IPS-11a (cell line): ENCODE results near the gene PTPRT.

Source experiments
- H3K4me3 ChIP-seq: one replicate; pipeline ENCODE4 v1.5.1; 2013; ENCODE audit warnings: low read depth, low read length, control low read depth

Gene PTPRT

DNA sequence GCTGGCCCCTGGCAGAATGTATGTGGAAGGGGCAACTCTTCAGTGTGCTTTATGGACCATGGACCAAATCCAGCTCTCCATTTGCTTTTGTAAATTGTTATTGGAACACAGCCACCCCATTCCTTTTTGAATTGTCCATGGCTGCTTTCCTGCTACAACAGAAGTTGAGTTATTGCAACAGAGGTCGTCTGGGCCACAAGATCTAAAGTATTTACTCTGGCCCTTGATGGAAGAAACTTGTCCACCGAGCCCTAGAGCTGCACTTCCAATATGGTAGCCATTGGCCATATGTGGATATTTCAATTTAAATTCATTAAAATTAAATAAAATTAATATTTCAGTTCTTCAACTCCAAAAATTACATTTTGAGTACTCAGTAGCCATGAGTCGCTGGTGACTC, 543.5 kb downstream of the PTPRT start:
- H3K4me3 ChIP-seq = no peak overlapping the region

DNA sequence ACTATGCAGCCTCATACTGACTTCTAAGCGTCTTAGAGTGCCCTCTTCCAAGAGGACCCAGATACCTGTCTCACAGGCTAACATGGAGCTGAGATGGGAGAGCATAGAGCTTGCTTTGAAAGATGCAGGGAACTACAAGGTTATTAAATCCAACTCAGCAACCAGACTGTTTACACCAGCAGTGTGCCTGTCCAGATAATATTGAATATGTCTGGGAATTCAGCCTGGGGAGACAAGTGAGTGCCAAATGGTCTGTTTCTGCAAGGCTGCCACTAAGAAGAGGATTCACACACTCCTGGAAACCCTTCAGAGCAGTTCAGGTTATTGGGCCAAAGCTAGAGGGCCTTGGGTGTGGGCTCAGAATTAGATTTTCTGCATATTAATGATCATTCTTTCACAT, 547.8 kb downstream of the PTPRT start:
- no peak overlapping the region for H3K4me3 ChIP-seq

DNA sequence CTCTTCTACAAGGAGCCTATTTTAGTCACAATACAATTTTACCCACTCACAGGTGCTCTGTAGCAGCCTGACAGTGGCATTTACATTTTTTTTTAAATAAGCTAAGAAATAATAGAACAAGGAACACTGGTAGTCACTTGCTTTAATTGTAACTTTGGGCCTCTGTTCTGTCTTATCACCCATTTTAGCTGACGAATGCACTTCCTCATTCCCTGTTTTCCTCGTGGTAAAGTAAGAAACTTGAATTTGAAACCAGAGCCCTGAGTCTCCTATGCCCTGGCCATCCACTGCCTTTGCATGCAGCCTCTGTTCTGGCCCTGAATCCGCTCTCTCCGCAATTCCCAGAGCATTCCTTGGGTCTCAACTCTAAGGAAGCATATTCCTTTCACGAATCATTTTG, 550.6 kb downstream of the PTPRT start:
- no peak overlapping the region for H3K4me3 ChIP-seq

DNA sequence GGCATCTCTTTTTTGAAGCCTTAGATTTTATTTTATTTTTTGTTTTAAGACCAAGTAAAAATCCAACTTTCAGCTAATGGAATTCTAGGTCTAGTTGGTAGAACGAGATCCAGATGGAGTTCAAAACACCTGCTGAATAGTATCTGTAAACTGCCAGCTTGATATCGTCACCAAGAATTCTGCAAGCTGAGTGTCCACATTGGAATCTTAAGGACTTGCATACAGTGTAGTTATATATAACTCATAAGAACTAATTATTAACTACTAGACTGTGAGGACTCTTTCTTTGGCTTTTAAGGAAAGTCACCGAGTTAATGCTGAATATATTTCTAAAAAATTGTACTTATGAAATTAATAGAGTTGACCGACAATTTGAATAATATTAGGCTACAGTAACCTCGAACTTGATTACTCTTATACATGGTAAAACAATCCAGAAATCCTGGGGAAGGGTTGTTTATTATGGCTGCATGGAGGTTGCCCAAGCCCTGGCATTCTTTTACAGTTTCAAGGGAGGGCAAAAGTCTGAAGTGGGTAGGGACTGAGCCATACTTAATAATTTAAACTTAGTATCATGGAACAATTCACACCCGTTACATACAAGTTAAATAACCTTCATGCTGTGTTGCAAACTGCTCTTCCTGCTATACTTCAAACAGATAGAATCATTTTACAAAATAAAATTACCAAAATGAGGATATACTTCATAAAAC, 553.9 kb downstream of the PTPRT start:
- no peak overlapping the region for H3K4me3 ChIP-seq

DNA sequence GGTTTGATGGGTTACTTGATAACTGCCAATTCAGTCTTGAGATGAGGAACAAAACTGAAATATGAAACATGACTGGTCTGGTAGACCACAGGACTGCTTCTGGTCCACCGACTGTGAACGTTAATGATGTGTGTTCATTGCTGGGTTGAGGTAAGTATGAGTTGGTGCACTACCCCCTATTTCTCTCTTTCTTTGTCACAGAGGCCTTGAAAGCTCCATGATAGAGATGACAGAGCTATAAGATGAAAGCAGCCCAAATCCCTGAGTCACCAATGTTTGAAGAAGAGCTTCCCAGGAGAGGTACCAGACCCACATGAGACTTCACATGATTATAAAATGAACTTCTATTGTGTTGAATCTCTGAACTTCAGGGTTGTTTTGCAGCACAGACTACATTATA, 555.5 kb downstream of the PTPRT start:
- H3K4me3 ChIP-seq = no peak overlapping the region

DNA sequence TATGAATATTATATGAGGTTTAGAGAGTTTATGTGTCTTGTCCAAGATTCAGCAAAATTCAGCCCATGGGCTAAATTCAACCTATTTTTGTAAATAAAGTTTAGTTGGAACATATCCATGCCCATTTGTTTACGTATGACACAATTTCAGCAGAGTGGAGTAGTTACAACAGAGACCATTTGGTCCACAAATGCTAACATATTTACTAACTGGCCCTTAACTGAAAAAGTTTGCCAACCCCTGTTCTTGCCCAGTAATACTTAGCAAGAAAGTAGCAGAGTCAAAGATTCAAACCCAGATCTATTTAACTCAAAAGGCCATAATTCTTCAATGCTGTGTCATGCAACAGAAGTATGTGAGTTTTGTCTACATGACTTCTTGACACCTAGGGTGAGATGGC, 561.0 kb downstream of the PTPRT start:
- H3K4me3 ChIP-seq = no peak overlapping the region

DNA sequence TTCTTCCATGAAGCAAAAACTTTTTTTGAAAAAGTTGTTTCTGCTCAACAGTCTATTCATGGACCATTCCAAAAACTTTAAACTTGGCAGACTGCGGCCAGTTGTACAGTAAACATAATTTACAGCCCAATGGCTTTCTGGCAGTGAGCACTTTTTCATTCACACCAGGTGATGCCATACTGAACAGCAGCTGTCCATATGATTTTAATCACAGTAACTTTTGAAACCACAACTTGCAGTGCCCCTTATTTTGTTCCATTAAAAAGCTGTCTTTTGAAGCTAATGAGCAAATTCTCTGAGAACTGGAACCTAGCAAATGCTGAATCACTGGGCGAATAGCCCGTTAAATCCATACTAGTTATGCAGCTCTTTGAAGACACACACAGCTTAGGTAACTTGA, 576.6 kb downstream of the PTPRT start:
- H3K4me3 ChIP-seq = no peak overlapping the region

DNA sequence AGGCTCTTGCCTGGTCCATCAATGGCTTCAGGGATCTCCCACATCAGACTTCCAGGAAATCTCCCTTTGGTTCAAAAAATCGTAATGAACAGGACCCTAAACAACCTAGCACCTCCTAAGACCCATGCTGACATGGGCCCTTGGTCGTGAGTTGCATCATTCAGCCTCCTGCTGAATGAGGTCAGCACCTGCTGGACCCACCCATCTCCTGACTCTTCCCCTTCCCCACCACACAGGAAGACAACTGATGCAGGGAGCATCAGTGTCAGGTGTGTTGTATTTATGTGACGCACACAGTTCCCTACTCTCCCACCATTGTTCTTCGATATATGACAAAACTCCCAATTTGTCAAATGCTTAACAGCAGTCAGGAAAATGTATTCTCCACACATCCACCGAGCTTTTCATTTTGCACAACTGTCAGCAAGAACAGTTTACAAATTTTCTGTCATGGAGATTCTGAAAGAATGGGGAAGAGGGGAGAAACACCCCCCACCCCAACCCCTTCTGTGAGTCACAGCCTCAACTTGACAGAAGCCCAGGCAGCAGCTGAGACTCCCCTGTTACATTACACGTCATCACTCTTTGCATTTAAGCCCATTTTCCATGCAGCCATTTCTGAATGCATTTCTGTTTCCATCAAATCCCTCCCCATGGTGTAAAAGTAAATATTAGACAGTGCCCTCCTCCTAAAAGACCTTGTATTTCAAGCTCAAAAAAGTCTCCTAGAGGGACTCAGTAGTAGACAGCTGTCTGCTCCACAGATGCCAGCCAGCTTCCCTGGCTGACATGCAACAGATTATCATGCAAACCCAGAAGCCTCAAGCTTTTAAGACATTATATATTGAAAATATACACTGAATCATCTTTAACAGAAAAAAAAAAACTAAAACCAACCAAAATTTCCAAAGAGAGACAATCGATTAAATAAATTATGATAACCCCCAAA, 577.5 kb downstream of the PTPRT start:
- no peak overlapping the region for H3K4me3 ChIP-seq

DNA sequence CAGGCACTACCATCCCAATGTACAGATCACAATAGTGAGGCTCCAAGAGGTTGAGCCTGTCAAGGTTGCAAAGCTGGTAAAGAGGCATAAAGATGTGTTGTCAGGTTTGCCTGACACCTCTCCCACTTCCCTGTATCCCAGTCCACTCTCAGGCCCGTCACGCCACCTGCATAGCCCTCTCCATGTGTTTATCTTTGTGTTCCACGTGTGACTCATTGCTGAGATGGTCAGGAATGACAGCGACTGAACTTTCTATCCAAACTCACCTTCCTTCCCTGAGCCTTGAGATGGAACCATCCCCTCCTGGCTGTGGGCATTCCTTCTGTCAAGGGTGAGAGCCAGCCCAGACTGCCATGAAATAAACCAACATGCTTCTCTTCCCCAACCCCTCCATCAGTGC, 578.3 kb downstream of the PTPRT start:
- H3K4me3 ChIP-seq = no peak overlapping the region

DNA sequence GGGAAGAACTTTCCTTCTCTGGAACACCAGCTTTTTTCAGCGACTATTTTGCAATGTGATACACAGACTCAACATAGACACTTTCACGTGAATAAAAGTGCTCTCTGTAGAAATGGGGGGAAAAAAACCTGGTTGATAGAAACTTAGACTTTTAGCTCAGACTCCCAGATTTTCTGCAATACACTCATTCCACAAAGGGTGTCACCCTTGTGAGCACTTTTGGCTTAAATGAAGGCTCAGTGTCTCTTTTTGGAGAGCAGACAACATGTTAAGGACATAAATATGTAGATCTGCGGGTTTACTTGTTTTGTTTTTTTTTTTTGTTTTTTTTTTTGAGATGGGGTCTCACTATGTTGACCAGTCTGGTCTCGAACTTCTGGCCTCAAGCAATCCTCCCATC, 579.6 kb downstream of the PTPRT start:
- H3K4me3 ChIP-seq = no peak overlapping the region

DNA sequence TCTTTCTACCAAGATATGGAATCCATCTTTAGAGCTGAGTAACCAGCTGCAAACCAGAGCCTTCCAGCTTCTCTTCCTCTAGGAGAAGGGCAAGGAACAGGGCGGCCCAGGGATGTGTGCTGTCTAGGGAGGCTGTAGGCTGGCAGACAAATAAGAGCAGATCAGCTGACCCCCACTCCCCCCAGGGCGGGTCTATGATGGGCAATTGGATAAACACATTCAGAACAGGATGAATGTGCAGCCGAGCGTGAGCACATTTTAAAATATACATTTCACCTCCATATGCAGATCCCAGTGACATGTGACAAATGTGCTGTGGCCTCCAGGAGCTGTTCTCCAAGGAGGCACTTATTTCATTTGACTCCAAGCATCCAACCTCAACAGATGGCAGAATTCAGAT, 580.1 kb downstream of the PTPRT start:
- no peak overlapping the region for H3K4me3 ChIP-seq

DNA sequence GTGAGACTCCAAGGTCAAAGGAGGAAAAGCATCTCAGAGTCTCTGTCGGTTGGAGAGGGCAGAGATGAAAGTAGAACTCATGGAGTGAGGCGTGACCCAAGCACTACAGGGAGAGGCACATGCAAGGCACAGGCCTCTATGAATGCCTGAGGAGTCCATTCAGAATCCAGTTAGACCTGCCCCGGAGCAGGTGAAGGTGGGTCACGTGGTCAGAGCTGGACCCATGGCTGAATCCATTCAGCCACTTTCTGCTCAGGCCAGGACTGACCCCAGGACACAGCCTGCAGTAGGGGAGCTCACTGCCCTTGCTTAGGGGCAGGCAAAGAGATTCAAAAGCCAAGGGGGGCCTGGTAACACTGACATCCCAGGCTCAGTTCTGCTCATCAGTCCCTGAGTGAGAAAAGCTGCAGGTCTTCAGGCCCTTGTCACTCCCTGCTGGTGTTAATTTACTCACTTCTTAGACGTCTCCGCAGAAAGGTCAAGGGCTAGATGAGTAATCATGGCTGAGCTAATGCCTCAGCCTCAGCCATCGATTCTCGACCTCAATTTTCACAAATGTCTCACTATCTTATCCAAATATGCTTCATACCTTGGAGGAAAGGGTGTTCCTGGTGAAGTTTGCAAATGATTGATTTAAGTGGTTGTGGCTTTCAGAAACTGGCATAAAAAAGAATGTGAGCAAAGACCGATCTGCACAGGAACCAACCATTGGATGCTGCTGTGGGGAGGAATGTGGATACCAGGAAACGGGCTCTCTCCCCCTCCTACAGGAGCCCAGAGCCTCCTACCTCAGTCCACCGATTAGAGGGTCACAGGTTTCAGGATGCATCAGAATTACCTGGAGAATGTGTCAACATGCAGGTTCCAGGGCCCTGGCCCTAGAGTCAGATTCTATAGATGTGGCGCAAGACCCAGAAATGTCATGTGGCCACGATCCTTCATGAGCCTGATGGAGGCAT, 584.4 kb downstream of the PTPRT start:
- no peak overlapping the region for H3K4me3 ChIP-seq

DNA sequence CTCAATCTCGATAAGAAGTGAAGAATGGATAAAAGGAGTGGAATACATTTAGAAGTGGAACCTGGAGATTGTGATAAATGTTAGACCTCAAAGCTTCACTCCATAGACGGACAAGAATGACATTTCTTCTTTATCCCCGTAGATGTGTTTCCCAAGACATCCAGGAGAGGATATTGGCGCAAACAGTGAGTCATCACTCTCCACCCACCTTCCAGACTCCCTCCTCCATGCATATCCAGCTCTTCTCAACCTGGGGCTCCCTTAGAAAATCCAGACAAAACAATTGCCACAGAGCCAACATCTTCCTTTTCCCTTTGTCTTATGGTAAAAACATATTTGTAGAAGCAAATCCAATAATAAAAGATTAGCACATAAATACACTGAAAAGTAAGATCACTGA, 586.1 kb downstream of the PTPRT start:
- H3K4me3 ChIP-seq = no peak overlapping the region

DNA sequence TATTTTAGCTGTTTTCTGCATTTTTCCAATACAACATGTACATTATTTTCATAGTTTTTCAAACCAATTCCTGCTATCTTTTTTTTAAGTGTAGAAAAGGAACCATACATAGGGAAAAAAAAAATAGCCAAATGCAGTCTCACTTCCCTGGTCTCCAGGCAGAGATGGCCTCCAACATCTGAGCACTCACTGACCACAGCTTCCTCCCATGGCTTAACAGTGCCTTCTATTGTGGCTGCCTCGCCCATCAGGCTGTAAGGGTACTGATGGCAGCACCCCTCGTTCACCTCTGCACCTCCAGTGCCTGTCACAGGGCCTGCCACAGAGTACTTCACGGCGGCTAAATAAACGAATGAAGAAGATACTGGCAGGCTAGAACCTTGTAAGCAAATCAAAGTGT, 591.1 kb downstream of the PTPRT start:
- no peak overlapping the region for H3K4me3 ChIP-seq

DNA sequence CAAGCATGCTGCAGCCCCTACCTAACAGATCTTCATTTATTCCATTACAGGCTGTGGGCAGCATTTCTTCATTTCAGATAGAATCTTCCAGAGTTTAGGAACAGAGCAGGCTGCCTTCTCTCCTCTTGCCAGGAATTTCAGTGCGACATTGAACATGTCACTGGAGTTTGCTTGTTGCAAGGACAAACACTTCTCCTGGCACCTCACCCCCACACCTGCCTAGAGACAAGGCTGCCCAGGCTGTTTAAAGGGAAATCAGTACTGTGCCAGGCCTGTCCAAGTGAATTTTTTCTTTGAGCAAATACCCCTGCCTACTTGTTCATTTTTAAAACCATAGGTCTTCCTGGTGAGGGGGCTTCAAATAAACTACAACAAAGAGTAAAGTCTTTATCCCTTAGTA, 594.1 kb downstream of the PTPRT start:
- H3K4me3 ChIP-seq = no peak overlapping the region

DNA sequence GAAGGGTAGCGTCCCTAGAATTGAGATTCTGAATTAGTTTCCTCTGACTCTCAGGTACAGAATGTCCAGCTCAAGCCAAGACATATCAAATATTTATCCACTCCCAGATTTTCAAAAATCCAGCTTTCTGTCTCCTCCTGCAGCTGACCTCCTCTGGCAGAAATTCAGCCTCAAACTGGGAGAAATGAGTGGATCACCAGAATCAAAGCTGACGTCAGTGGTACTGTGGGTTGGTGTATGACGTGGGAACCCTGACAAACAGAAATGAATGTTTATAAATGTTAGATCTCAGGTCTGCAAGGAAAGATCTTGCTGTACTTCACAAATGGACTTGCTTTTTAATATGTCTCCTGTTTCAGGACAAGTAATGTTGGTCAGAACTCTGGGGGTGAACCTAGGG, 595.0 kb downstream of the PTPRT start:
- H3K4me3 ChIP-seq = no peak overlapping the region

DNA sequence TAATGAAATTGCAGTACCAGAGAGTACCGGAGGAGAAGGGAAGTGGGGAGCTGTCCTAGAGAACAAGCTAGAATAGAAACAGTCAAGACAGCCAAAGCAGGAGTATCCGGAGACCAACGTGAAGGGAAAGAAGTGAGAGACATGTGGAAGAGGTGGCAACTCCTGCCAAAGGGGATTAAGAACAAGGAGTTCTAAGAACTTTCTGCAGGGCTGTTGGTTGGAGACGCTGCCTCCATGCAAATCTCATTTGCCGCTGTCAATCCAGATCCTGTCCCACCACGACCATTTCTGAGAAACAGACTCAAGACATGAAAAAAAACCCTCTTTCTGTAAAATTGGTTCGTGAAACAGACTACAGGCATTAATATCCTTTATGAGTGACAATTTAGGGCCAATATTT, 595.7 kb downstream of the PTPRT start:
- no peak overlapping the region for H3K4me3 ChIP-seq

DNA sequence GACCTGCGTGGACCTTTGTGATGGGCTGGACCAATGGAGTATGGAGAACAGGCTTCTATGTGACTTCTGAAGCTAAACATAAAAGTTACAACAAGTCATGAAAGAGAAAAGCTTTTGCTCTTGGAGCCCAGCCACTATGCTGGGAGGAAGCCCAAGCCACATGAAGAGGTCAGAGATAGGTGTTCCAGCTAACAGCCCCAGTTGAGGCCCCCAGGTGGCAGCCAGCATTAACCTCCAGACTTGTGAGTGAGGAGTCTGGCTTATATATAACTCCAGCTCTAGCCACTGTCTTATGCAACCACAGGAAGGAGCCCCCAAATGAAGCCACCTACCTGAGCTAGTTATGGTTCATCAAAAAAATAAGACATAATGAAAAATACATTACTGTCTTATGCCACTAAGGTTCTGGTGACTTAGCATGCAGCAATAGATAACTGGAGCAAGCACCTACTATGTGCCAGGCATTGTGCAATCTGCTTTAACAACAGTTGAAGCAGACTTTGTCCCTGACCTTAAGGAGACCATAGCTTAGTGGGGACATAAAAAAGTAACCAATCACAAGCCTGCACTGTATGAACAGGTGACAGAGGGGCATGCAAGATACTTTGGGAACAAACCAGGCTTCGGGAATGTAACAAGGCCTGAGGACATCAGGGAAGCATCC, 599.6 kb downstream of the PTPRT start:
- H3K4me3 ChIP-seq = no peak overlapping the region

DNA sequence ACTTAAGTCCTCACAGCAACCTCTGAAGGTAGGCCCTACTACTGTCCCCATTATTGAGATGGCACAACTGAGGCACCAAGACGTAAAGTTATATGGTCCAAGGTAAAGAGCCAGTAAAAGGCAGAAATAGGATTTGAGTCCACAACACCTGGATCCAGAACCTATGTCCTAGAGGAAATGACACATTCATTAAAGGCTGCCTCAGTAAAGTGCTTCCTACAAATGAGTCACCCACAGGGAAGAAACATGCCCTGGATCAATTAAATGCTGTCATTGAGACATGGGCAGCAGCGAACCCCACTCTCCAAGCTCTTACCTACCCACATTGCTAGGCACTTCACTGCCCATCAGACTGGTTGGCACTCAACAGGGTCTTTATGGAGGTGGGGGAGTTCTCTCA, 600.9 kb downstream of the PTPRT start:
- H3K4me3 ChIP-seq = no peak overlapping the region

DNA sequence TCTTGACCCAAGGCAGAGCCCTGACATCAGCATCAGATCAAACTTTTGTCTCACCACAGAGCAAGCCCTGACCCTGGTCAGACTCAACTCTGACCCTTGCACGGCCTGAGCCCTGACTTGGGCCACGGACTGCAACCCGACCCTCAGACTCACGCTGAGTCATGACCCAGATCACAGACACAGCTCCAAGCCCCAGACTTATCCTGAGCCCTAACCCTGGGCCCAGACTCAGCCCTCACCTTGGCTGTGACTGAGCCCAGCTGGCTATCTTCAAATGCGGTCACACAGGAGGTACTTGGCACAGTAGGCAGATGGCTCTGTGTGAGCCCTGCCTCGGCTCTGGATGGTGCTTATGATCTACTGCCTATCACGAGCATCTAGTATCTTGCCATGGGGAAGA, 602.3 kb downstream of the PTPRT start:
- no peak overlapping the region for H3K4me3 ChIP-seq

DNA sequence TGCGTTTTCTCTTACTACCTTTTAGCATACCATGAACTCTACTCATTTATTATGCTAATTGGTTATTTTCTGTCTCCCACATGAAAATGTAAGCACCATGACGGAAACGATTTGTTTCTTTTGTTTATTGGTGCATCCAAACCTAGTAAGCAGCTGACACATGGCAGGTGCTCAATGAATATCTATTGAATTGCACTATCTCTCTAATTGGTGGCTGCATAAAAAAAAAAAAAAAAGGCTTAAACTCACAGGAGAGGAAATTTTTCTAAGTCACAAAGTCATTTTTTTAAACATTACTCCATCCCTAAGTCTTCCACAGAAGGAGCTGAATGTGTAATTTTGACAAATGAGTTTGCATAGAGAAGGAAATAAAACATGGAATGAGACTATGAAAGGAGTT, 608.4 kb downstream of the PTPRT start:
- H3K4me3 ChIP-seq = no peak overlapping the region
